ENCODE data around the gene FARS2. TPM values are rescaled to one million over a fixed set of nuclear protein-coding genes. Genes with fewer than 3 reads are reported as not detected.

The FARS2 gene
- polyA plus RNA-seq, 1 experiment, result 17.9 TPM

- Histone ChIP-seq H3K4me3 (ENCODE audit: low read depth, low read length) (no peak overlapping the region), H3K36me3 (ENCODE audit: control insufficient read depth, insufficient read depth, low read length) (no peaks in the 10 kb centered on the region), H3K27me3 (ENCODE audit: control insufficient read depth, insufficient read depth, low read length) (no peaks in the 10 kb centered on the region)
- DNase-seq (ENCODE audit: low read depth), result no peak
- ChIA-PET CTCF (no interaction called here), POLR2A (no interaction called here)
- no peak for TF ChIP-seq CTCF (IDR thresholded peaks at IDR 0.05; ENCODE audit: insufficient read depth, low read depth, low read length)
Measured at GRCh38 chr6:5280920-5281319, 19.6 kb downstream of the FARS2 start.

- Histone ChIP-seq H3K4me3 (ENCODE audit: low read depth, low read length) (no peak overlapping the region), H3K27me3 (ENCODE audit: control insufficient read depth, insufficient read depth, low read length) (no peaks in the 10 kb centered on the region), H3K36me3 (ENCODE audit: control insufficient read depth, insufficient read depth, low read length) (no peaks in the 10 kb centered on the region)
- ChIA-PET CTCF (no interaction called here), POLR2A (no interaction called here)
- no peak for DNase-seq (ENCODE audit: low read depth)
- no peak for TF ChIP-seq CTCF (IDR thresholded peaks at IDR 0.05; ENCODE audit: insufficient read depth, low read depth, low read length)
Measured at GRCh38 chr6:5282191-5282623, 20.9 kb downstream of the FARS2 start.

GRCh38 chr6:5285081-5285480 lies 23.8 kb downstream of the FARS2 start:
- H3K27me3 ChIP-seq (ENCODE audit: control insufficient read depth, insufficient read depth, low read length), result no peaks in the 10 kb centered on the region
- H3K36me3 ChIP-seq (ENCODE audit: control insufficient read depth, insufficient read depth, low read length), result no peaks in the 10 kb centered on the region
- ChIA-PET CTCF (interaction anchor here (1.9 kb wide), 1 partner anchor 94 kb away, joined by 4 read pairs; no protein-coding TSS in a partner anchor), POLR2A (no interaction called here)
- H3K4me3 ChIP-seq (ENCODE audit: low read depth, low read length), result no peak overlapping the region
- no peak for TF ChIP-seq CTCF (IDR thresholded peaks at IDR 0.05; ENCODE audit: insufficient read depth, low read depth, low read length)
- DNase-seq (ENCODE audit: low read depth), result no peak

GRCh38 chr6:5285526-5285925 lies 24.2 kb downstream of the FARS2 start:
- no peak for DNase-seq (ENCODE audit: low read depth)
- no peak for TF ChIP-seq CTCF (IDR thresholded peaks at IDR 0.05; ENCODE audit: insufficient read depth, low read depth, low read length)
- H3K36me3 ChIP-seq (ENCODE audit: control insufficient read depth, insufficient read depth, low read length), result no peaks in the 10 kb centered on the region
- ChIA-PET CTCF (interaction anchor here (1.9 kb wide), 1 partner anchor 94 kb away, joined by 4 read pairs; no protein-coding TSS in a partner anchor), POLR2A (no interaction called here)
- H3K4me3 ChIP-seq (ENCODE audit: low read depth, low read length), result no peak overlapping the region
- no peaks in the 10 kb centered on the region for H3K27me3 ChIP-seq (ENCODE audit: control insufficient read depth, insufficient read depth, low read length)

- CTCF ChIA-PET, result interaction anchor here (0.7 kb wide), 1 partner anchor 26 kb away, joined by 3 read pairs; the partner anchor contains the start of genes FARS2 and LYRM4
- TF ChIP-seq CTCF (IDR thresholded peaks at IDR 0.05; ENCODE audit: insufficient read depth, low read depth, low read length), result no peak
- Histone ChIP-seq H3K36me3 (ENCODE audit: control insufficient read depth, insufficient read depth, low read length) (no peaks in the 10 kb centered on the region), H3K27me3 (ENCODE audit: control insufficient read depth, insufficient read depth, low read length) (no peaks in the 10 kb centered on the region), H3K4me3 (ENCODE audit: low read depth, low read length) (no peak overlapping the region)
- POLR2A ChIA-PET, result no interaction called here
- no peak for DNase-seq (ENCODE audit: low read depth)
Measured at GRCh38 chr6:5286780-5287179, 25.5 kb downstream of the FARS2 start.
